Small intestine (tissue), 7 donors: ENCODE results near the gene FIGNL2. TPM values are rescaled to one million over a fixed set of nuclear protein-coding genes. Genes with fewer than 3 reads are reported as not detected.

Experiments used
- DNase-seq, 2 donors: peaks; one replicate each; pipeline versions ENCODE4 v3.0.0 to v3.0.0-alpha.2; 2013
- FAIRE-seq: peaks from 2 replicates; lab custom pipeline; 2012; peaks lifted over from hg19 to GRCh38; lab: Jason Lieb, UNC
- H3K27ac ChIP-seq, 3 donors: one replicate each; pipeline ENCODE4 v1.5.1; 2013; ENCODE audit warnings: low read length in 2 of 3, mild to moderate bottlenecking in 2 of 3, control low read depth in 1 of 3, inconsistent platforms in 1 of 3, low read depth in 1 of 3, moderate library complexity in 1 of 3
- H3K27me3 ChIP-seq, 3 donors: one replicate each; pipeline ENCODE4 v1.6.1; 2013; ENCODE audit warnings: low read length in 3 of 3, inconsistent platforms in 1 of 3; ENCODE audit not compliant: control insufficient read depth in 3 of 3, insufficient read depth in 3 of 3
- H3K36me3 ChIP-seq, 3 donors: one replicate each; pipeline ENCODE4 v1.6.1; 2013; ENCODE audit warnings: low read length in 3 of 3, inconsistent platforms in 1 of 3, low read depth in 1 of 3, mild to moderate bottlenecking in 1 of 3, moderate library complexity in 1 of 3; ENCODE audit not compliant: control insufficient read depth in 3 of 3, insufficient read depth in 2 of 3
- H3K4me1 ChIP-seq, 3 donors: one replicate each; pipeline ENCODE4 v1.6.1; 2013; ENCODE audit warnings: low read length in 2 of 3, inconsistent platforms in 1 of 3, low read depth in 1 of 3, mild to moderate bottlenecking in 1 of 3, moderate library complexity in 1 of 3; ENCODE audit not compliant: control insufficient read depth in 3 of 3, insufficient read depth in 2 of 3
- H3K4me3 ChIP-seq, 3 donors: one replicate each; pipeline ENCODE4 v1.5.1; 2013; ENCODE audit warnings: low read length in 3 of 3, control low read depth in 1 of 3, inconsistent platforms in 1 of 3, low read depth in 1 of 3, mild to moderate bottlenecking in 1 of 3, moderate library complexity in 1 of 3
- H3K9me3 ChIP-seq, 2 donors: one replicate each; pipeline ENCODE4 v1.6.1; 2013; ENCODE audit warnings: low read depth in 1 of 2, low read length in 1 of 2; ENCODE audit not compliant: control insufficient read depth in 2 of 2, insufficient read depth in 1 of 2
- WGBS, 3 donors: extraction: QIAGEN DNeasy Blood & Tissue Kit; methylation state at CpG; one replicate each; pipeline ENCODE4 v1.1.7; 2013; 5-methylcytosine and 5-hydroxymethylcytosine counted together
- polyA plus RNA-seq, 4 donors: library from polyadenylated mRNA; stranded (reverse) in 3 of 4; unstranded in 1 of 4; fragments of 200-250 nt in 3 of 4; fragments of 120-200 nt in 1 of 4; gene quantifications; one replicate each; pipeline versions ENCODE4 v1.2.1 to v1.2.3, GENCODE V29; 2013
- donor health status: healthy with polysubstance abuse.
- donor health status: control.
- donor health status: control.
- donor health status: Bipolar disorder and iron deficiency.
- donor health status: healthy.

The FIGNL2 gene
- polyA plus RNA-seq, 4 donors = 0.39 to 0.41 TPM; not detected in 2

GRCh38 chr12:51883998-51884675 is 35.6 kb upstream of the FIGNL2 start:
- Histone ChIP-seq H3K4me3 (no peak overlapping the region), H3K27ac (peak overlapping the region in 2 of 3 donors; percentile 1 to 27), H3K27me3 (no peaks in the 10 kb centered on the region), H3K4me1 (peaks cover 0 to 4% (median 3%) of the 10 kb centered on the region in 3 donors), H3K9me3 (peaks cover 0 to 4% of the 10 kb centered on the region in 2 donors), H3K36me3 (no peaks in the 10 kb centered on the region)
- FAIRE-seq = no peak
- DNase-seq = no peak
- WGBS, 3 donors = 82 to 90% (median 87%) methylated on average over 4 of the region's 4 CpGs

GRCh38 chr12:51883295-51883694 is 34.8 kb upstream of the FIGNL2 start:
- no peak for FAIRE-seq
- no peak overlapping the region for H3K27ac ChIP-seq
- H3K4me1 ChIP-seq = peaks cover 0 to 4% (median 3%) of the 10 kb centered on the region in 3 donors
- no peaks in the 10 kb centered on the region for H3K27me3 ChIP-seq
- WGBS, 3 donors = 79 to 85% (median 82%) methylated on average over 1 of the region's 1 CpG
- no peaks in the 10 kb centered on the region for H3K36me3 ChIP-seq
- DNase-seq = no peak
- peaks cover 0 to 4% of the 10 kb centered on the region in 2 donors for H3K9me3 ChIP-seq
- H3K4me3 ChIP-seq = no peak overlapping the region

GRCh38 chr12:51879102-51879501 is 30.6 kb upstream of the FIGNL2 start:
- DNase-seq (no peak), FAIRE-seq (no peak)
- 64 to 84% (median 73%) methylated on average over 3 of the region's 3 CpGs for WGBS, 3 donors
- Histone ChIP-seq H3K27ac (no peak overlapping the region), H3K9me3 (peaks cover 0 to 2% of the 10 kb centered on the region in 2 donors), H3K4me1 (no peaks in the 10 kb centered on the region), H3K36me3 (no peaks in the 10 kb centered on the region), H3K4me3 (no peak overlapping the region), H3K27me3 (no peaks in the 10 kb centered on the region)

GRCh38 chr12:51874486-51874885 is 26.0 kb upstream of the FIGNL2 start:
- peaks cover 0 to 23% (median 5%) of the 10 kb centered on the region in 3 donors for H3K27me3 ChIP-seq
- no peaks in the 10 kb centered on the region for H3K36me3 ChIP-seq
- DNase-seq (no peak), FAIRE-seq (no peak)
- H3K4me3 ChIP-seq = no peak overlapping the region
- peaks cover 0 to 4% (median 0%) of the 10 kb centered on the region in 3 donors for H3K4me1 ChIP-seq
- H3K27ac ChIP-seq = no peak overlapping the region
- WGBS, 3 donors = 67 to 90% (median 73%) methylated on average over 4 of the region's 4 CpGs
- no peaks in the 10 kb centered on the region for H3K9me3 ChIP-seq

- peaks cover 0 to 27% (median 5%) of the 10 kb centered on the region in 3 donors for H3K27me3 ChIP-seq
- no peaks in the 10 kb centered on the region for H3K9me3 ChIP-seq
- no peak for DNase-seq
- H3K4me3 ChIP-seq = no peak overlapping the region
- peaks cover 0 to 6% (median 0%) of the 10 kb centered on the region in 3 donors for H3K4me1 ChIP-seq
- 18 to 47% (median 47%) methylated on average over 8 of the region's 8 CpGs for WGBS, 3 donors
- no peak for FAIRE-seq
- no peak overlapping the region for H3K27ac ChIP-seq
- no peaks in the 10 kb centered on the region for H3K36me3 ChIP-seq
These were observed 25.5 kb upstream of the FIGNL2 start for GRCh38 chr12:51874000-51874399.

- 54 to 82% (median 64%) methylated on average over 8 of the region's 8 CpGs for WGBS, 3 donors
- DNase-seq = no peak
- no peak for FAIRE-seq
- Histone ChIP-seq H3K27me3 (peaks cover 0 to 32% (median 8%) of the 10 kb centered on the region in 3 donors), H3K9me3 (no peaks in the 10 kb centered on the region), H3K36me3 (no peaks in the 10 kb centered on the region), H3K4me1 (peaks cover 0 to 12% (median 2%) of the 10 kb centered on the region in 3 donors), H3K27ac (no peak overlapping the region), H3K4me3 (no peak overlapping the region)
These were observed 24.9 kb upstream of the FIGNL2 start for GRCh38 chr12:51873251-51873994.

- WGBS, 3 donors = 88 to 93% (median 88%) methylated on average over 3 of the region's 3 CpGs
- Histone ChIP-seq H3K27ac (no peak overlapping the region), H3K4me3 (no peak overlapping the region), H3K4me1 (peaks cover 0 to 13% (median 2%) of the 10 kb centered on the region in 3 donors), H3K27me3 (peaks cover 0 to 37% (median 11%) of the 10 kb centered on the region in 3 donors), H3K9me3 (no peaks in the 10 kb centered on the region), H3K36me3 (no peaks in the 10 kb centered on the region)
- DNase-seq = no peak
- no peak for FAIRE-seq
These were observed 24.1 kb upstream of the FIGNL2 start for GRCh38 chr12:51872689-51872981.

GRCh38 chr12:51871918-51872688 is 23.6 kb upstream of the FIGNL2 start:
- Histone ChIP-seq H3K4me3 (no peak overlapping the region), H3K27me3 (peaks cover 0 to 37% (median 11%) of the 10 kb centered on the region in 3 donors), H3K27ac (no peak overlapping the region), H3K9me3 (no peaks in the 10 kb centered on the region), H3K36me3 (no peaks in the 10 kb centered on the region), H3K4me1 (peaks cover 0 to 13% (median 2%) of the 10 kb centered on the region in 3 donors)
- WGBS, 3 donors = 35 to 75% (median 53%) methylated on average over 17 of the region's 17 CpGs
- FAIRE-seq (no peak), DNase-seq (no peak)
